Measurements from ENCODE around the gene KIF1C.
"Not testable (repeated sequence)": the region's sequence is repeated elsewhere in the genome, so short reads cannot be mapped to it uniquely, and the experiment has no call there.

Gene KIF1C

DNA sequence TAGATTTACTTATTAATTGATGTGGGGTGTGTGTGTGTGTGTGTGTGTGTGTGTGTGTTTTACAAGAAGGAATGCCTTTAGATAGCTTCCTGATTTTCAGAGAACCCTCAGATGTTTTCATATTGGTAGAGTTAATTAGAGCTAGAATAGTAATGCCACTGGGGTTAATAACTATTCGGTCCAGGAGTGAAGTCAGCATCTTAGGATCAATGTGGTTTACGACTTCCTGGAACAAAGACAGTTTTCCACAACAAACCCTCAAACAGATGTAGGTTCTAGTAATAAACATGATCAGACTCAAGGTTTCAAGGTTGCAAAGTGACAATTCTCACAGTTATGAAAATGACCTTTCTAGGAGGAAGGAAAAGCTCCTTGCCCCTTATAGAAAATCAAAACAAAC, 49.7 kb downstream of the KIF1C start:
- DNase-seq = no peak

GRCh38 chr17:5049314-5049841, 51.6 kb downstream of the KIF1C start:
- peak; percentile 45 for DNase-seq

DNA sequence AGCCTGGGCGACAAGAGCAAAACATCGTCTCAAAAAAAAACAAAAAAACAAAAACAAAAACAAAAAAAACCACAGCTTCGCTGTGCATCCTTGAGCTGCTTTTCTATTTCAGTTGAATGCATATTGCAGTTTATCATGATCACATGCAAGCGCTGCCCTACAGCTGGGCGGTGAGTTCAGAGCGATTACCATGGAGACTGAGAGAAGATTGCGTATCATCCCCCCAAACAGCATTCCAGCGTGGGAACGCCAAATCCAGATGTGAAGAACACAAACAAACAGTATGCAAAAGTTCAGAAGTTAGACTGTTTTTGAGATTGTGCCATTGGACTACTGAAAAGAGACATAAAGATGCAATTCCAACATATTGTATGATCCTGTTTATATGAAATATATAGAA, 52.5 kb downstream of the KIF1C start:
- DNase-seq = no peak

- DNase-seq = no peak
Measured at GRCh38 chr17:5055543-5055942, 57.8 kb downstream of the KIF1C start.

- no peak for DNase-seq
Measured at GRCh38 chr17:5065227-5065744, 67.5 kb downstream of the KIF1C start.

- DNase-seq = no peak
Measured at GRCh38 chr17:5068236-5068635, 70.5 kb downstream of the KIF1C start.

DNA sequence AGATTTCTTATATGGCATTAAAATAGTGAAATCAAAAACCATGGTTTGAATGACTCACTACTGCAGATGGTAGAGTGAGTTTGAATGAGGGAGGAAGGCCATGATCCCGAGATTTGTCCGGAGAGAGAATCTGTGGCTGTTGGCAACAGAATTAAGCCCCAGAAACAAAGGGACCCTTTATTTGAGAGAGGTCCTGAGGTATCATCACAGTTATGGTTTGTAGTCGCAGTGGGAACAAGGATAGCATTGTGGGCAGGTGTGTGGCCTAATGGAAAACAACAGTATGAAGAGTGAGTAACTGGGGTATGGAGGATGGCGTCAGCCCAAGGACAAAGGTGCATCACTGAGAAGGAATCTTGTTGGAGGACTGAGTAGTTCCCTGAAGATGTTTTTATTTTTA, 72.0 kb downstream of the KIF1C start:
- no peak for DNase-seq

- not testable (repeated sequence) for DNase-seq
Measured at GRCh38 chr17:5075472-5075871, 77.7 kb downstream of the KIF1C start.

DNA sequence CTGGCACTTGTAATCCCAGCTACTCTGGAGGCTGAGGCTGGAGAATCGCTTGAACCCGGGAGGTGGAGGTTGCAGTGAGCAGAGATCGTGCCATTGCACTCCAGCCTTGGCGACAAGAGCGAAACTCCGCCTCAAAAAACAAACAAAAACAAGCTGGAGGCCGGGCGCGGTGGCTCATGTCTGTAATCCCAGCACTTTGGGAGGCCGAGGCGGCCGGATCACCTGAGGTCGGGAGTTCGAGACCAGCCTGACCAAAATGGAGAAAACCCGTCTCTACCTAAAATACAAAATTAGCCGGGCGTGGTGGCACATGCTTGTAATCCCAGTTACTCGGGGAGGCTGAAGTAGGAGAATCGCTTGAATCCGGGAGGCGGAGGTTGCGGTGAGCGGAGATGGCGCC, 79.5 kb downstream of the KIF1C start:
- not testable (repeated sequence) for DNase-seq

DNA sequence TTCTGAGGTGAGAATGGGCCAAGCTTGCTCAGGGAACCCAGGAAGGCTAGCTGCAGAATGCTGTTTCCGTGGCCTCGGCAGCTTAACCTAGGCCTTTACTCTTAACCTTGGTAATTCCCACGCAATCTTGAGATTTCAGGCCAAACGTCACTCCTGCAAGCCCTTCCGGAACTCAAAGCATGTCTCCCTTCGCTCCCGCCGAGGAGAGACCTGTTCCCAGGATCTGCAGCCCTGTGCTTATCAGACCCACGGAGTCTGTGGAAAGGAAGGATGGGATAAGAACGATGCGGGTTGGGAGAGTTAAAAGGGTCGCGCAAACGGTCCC, 80.0 kb downstream of the KIF1C start:
- DNase-seq = no peak
